DND-41 (cell line): Measurements from ENCODE around the gene CCDC110.

Source experiments
- ATAC-seq: fragments of 200-7000 bp; cut with Tn5 transposase; 3 replicates; pipeline ENCODE4 v1.9.1; 2021; ENCODE audit warnings: low read depth; ENCODE audit not compliant: insufficient read depth
- DNase-seq: peaks from one replicate; pipeline ENCODE4 v3.0.0-alpha.2; 2020
- H2AFZ ChIP-seq: 2 replicates; pipeline ENCODE4 v1.6.0; 2012; ENCODE audit warnings: low read depth, low read length
- H3K27ac ChIP-seq: 2 replicates; pipeline ENCODE4 v1.5.1; 2012; ENCODE audit warnings: low read length, inconsistent platforms
- H3K27me3 ChIP-seq: fragments of 200-600 bp; sonication (generic); 2 replicates; pipeline ENCODE4 v1.6.0; 2012; ENCODE audit warnings: low read length, mild to moderate bottlenecking, inconsistent platforms; ENCODE audit not compliant: insufficient read depth, poor library complexity
- H3K36me3 ChIP-seq: 2 replicates; pipeline ENCODE4 v1.5.1; 2012; ENCODE audit warnings: low read length, inconsistent platforms; ENCODE audit not compliant: insufficient read depth
- H3K4me1 ChIP-seq: 2 replicates; pipeline ENCODE4 v1.5.1; 2012; ENCODE audit warnings: mild to moderate bottlenecking, low read length; ENCODE audit not compliant: insufficient read depth
- H3K4me2 ChIP-seq: 2 replicates; pipeline ENCODE4 v1.6.0; 2012; ENCODE audit warnings: mild to moderate bottlenecking, moderate library complexity, low read length, inconsistent platforms; ENCODE audit not compliant: insufficient read depth
- H3K4me3 ChIP-seq, 2 experiments: fragments of 200-600 bp in 1 of 2; shearing (Covaris generic) in 1 of 2; 2 replicates each; pipeline ENCODE4 v1.5.1; 2012 to 2016; ENCODE audit warnings: inconsistent platforms in 2 of 2, low read length in 2 of 2, mild to moderate bottlenecking in 2 of 2, low read depth in 1 of 2, moderate library complexity in 1 of 2
- H3K79me2 ChIP-seq: 2 replicates; pipeline ENCODE4 v1.6.0; 2012; ENCODE audit warnings: low read length, inconsistent platforms; ENCODE audit not compliant: insufficient read depth
- H3K9ac ChIP-seq: 2 replicates; pipeline ENCODE4 v1.6.0; 2012; ENCODE audit warnings: low read depth, mild to moderate bottlenecking, inconsistent platforms, low read length, moderate library complexity
- H3K9me3 ChIP-seq: 2 replicates; pipeline ENCODE4 v1.5.1; 2012; ENCODE audit warnings: low read length, moderate library complexity, mild to moderate bottlenecking, inconsistent platforms; ENCODE audit not compliant: insufficient read depth, severe bottlenecking
- H4K20me1 ChIP-seq: 2 replicates; pipeline ENCODE4 v1.6.0; 2012; ENCODE audit warnings: low read length; ENCODE audit not compliant: insufficient read depth
- CTCF ChIP-seq: IDR thresholded peaks from 2 replicates; pipeline ENCODE4 v1.5.1; 2012; ENCODE audit warnings: borderline replicate concordance, low read length, moderate library complexity, mild to moderate bottlenecking; ENCODE audit not compliant: poor library complexity, severe bottlenecking; ENCODE audit errors: extremely low read depth
- EZH2 ChIP-seq: IDR thresholded peaks from 3 replicates; pipeline ENCODE4 v1.6.1; 2012; ENCODE audit warnings: borderline replicate concordance, low read depth, mild to moderate bottlenecking, moderate library complexity, low read length, inconsistent platforms; ENCODE audit not compliant: severe bottlenecking

The CCDC110 gene

GRCh38 chr4:185472103-185472542 is 590 bp upstream of the CCDC110 start:
- H3K27ac ChIP-seq = no peak overlapping the region
- ATAC-seq = no peak
- H3K9me3 ChIP-seq = no peaks in the 10 kb centered on the region
- DNase-seq = no peak
- H3K27me3 ChIP-seq = no peaks in the 10 kb centered on the region
- no peaks in the 10 kb centered on the region for H3K36me3 ChIP-seq
- H2AFZ ChIP-seq = no peak overlapping the region
- no peaks in the 10 kb centered on the region for H3K4me1 ChIP-seq
- H3K9ac ChIP-seq = no peak overlapping the region
- H4K20me1 ChIP-seq = no peaks in the 10 kb centered on the region
- no peak overlapping the region for H3K4me3 ChIP-seq
- no peak overlapping the region for H3K4me2 ChIP-seq
- TF ChIP-seq CTCF (no peak), EZH2 (no peak)
- H3K79me2 ChIP-seq = no peaks in the 10 kb centered on the region

GRCh38 chr4:185470501-185471195 is 885 bp downstream of the CCDC110 start:
- Histone ChIP-seq H4K20me1 (no peaks in the 10 kb centered on the region), H3K9ac (no peak overlapping the region), H3K36me3 (no peaks in the 10 kb centered on the region), H3K27me3 (no peaks in the 10 kb centered on the region), H3K79me2 (no peaks in the 10 kb centered on the region), H3K27ac (no peak overlapping the region), H3K9me3 (no peaks in the 10 kb centered on the region), H2AFZ (no peak overlapping the region), H3K4me1 (no peaks in the 10 kb centered on the region), H3K4me2 (no peak overlapping the region), H3K4me3 (no peak overlapping the region)
- no peak for TF ChIP-seq EZH2
- no peak for TF ChIP-seq CTCF
- DNase-seq = no peak
- ATAC-seq = no peak

- no peak overlapping the region for H3K27ac ChIP-seq
- no peaks in the 10 kb centered on the region for H3K36me3 ChIP-seq
- DNase-seq (no peak), ATAC-seq (no peak)
- no peak overlapping the region for H3K9ac ChIP-seq
- H4K20me1 ChIP-seq = no peaks in the 10 kb centered on the region
- H2AFZ ChIP-seq = no peak overlapping the region
- H3K4me1 ChIP-seq = no peaks in the 10 kb centered on the region
- H3K79me2 ChIP-seq = no peaks in the 10 kb centered on the region
- TF ChIP-seq CTCF = no peak
- TF ChIP-seq EZH2 = no peak
- H3K9me3 ChIP-seq = no peaks in the 10 kb centered on the region
- H3K27me3 ChIP-seq = no peaks in the 10 kb centered on the region
- H3K4me2 ChIP-seq = no peak overlapping the region
- H3K4me3 ChIP-seq = no peak overlapping the region
These were observed 1.9 kb downstream of the CCDC110 start for GRCh38 chr4:185469580-185470154.

- Histone ChIP-seq H4K20me1 (no peaks in the 10 kb centered on the region), H2AFZ (no peak overlapping the region), H3K27me3 (peaks cover 5% of the 10 kb centered on the region), H3K4me2 (no peak overlapping the region), H3K4me1 (no peaks in the 10 kb centered on the region), H3K36me3 (no peaks in the 10 kb centered on the region), H3K9me3 (no peaks in the 10 kb centered on the region), H3K27ac (no peak overlapping the region), H3K9ac (no peak overlapping the region), H3K79me2 (no peaks in the 10 kb centered on the region), H3K4me3 (no peak overlapping the region)
- TF ChIP-seq EZH2 (no peak), CTCF (no peak)
- no peak for ATAC-seq
- no peak for DNase-seq
These were observed 2.5 kb downstream of the CCDC110 start for GRCh38 chr4:185468999-185469398.
